ENCODE data around the gene ANKRD55. TPM values are rescaled to one million over a fixed set of nuclear protein-coding genes. Genes with fewer than 3 reads are reported as not detected.
"Not testable (repeated sequence)": the region's sequence is repeated elsewhere in the genome, so short reads cannot be mapped to it uniquely, and the experiment has no call there.

ANKRD55 gene
- total RNA-seq, 2 experiments from 2014 or later: not detected

DNA sequence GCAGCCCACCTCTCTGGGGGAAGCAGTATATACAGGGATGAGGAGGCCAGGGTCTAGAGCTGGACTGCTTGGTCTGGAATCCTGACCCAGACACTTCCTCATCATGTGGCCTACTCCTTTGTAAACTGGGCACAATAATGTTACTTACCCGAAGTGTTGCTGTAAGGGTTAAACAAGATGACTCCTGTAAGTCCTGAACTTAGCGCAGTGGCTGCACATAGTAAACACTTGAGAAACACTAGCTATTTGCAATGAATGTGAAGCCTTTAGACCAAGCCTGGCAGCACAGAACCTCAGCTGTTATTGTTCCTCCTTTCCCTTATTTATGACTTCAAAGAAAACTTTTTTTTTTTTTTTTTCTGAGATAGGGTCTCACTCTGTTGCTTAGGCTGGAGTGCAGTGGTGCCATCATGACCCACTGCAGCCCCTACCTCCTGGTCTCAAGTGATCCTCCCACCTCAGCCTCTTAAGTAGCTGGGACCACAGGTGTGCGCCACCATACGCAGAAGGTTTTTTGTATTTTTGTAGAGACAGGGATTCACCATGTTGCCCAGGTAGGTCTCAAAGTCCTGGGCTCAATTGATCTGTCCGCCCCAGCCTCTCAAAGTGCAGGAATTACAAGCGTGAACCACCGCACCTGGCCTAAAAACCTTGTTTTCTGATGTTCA lies 142.2 kb downstream of the ANKRD55 start:
- CTCF ChIA-PET: interaction anchor here (0.7 to 0.8 kb wide), 3 partner anchors 14 to 826 kb away, joined by 3 to 4 read pairs (median 3); no protein-coding TSS in a partner anchor
- POLR2A ChIA-PET: no interaction called here

DNA sequence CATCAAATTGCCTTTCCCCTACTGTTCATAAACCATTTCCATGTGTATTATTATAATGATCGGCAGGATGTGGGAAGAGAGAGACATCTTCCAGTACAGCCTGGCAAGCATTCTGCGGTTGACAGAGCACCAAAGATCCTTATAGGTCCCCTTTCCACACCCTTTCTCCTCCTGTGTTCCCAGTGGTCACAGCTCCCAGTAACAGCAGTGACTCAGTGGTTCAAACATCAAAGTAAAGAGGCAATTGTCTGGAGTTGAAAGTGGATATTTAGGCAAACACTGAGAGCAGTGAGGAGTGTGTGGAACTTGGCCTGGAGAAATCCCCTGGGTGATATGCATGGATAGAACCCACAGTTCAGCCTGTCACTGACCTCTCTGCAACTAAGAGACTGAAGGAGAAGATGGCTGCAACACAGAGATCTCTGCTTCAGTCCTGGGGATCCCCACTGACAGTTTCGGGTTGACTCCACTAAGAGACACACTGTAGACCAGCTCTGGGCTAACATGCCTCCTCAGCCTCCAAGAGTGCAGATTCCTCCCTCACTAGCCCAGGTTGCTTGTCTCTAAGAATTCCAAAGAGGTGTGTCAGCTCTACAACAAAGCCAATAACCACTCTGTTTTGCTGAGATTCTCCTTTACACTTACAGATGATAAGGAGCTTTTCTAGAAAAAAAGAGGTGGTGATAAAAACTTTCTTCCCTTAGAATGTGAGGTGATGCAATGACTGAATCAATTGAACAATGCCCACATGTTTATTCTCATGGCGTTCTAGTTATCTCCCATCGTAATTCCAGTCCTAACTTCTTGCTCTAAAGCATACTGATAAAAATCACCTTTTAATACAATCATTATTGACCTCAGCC lies 143.9 kb downstream of the ANKRD55 start:
- ChIA-PET POLR2A (no interaction called here), CTCF (no interaction called here)

DNA sequence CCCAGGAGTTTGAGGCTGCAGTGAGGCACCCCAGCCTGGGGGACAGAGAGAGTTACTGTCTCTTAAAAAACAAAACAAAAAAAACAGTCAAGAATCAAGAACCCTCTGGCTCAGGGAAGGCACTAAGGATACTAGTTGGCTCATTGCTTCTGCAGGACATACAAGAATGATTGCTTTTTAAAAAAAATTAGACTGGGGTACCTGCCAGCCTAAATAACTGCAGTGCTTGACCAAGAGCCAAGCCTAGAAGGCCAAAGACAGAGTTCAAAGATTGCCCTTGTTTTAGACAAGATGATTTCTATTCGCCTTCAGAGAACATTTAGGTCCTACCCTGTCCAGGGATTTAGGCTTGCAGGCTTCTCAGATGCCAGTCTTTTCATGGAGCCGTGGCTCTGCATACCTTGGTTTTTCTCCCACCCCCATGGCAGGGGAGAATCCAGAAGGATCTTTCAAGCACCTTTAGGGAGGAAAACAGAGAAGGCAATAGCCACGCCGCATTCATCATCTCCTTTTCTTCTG lies 144.6 kb downstream of the ANKRD55 start:
- ChIA-PET CTCF (no interaction called here), POLR2A (no interaction called here)

DNA sequence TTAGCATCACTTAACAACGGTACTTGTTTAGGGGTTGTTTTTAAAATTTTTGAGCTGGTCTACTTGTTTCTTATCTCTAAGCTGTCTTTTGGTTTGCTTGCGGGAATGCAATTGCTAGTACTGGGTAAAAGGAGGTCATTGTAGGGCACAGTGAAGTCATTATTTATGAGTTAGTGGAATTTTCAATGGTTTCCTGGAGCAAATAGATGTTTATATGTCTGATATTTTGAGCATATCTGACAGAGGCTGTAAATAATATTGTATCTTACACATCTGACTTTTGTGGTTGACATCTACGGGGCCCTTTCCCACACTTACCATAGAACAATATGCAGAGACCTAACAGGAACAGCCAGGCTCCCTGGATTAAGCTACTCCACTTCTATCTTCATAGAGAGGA lies 147.9 kb downstream of the ANKRD55 start:
- POLR2A ChIA-PET: no interaction called here
- CTCF ChIA-PET: no interaction called here

DNA sequence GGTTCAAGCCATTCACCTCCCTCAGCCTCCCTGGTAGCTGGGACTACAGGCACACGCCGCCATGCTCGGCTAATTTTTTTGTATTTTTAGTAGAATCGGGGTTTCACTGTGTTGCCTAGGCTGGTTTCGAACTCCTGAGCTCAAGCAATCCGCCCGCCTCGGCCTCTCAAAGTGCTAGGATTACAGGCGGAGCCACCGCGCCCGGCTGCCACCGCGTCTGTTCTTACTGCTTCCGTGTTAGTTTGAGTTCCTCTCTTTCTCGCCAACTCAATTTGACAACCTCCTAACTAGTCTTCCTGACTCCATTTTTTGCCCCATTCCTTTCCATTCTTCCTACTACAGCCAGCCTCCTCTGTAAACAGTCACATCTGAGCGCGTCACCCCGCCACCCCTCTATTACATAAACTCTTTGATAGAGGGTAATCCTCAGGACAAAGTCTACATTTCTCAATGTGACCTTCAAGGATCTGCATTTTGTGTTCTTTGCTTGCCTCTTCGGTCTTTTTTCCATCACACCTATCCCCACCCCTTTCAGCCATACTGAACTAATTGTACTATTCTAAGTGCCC lies 149.8 kb downstream of the ANKRD55 start:
- ChIA-PET CTCF (interaction anchor here (0.7 kb wide), 1 partner anchor 1055 kb away, joined by 4 read pairs; no protein-coding TSS in a partner anchor), POLR2A (no interaction called here)

DNA sequence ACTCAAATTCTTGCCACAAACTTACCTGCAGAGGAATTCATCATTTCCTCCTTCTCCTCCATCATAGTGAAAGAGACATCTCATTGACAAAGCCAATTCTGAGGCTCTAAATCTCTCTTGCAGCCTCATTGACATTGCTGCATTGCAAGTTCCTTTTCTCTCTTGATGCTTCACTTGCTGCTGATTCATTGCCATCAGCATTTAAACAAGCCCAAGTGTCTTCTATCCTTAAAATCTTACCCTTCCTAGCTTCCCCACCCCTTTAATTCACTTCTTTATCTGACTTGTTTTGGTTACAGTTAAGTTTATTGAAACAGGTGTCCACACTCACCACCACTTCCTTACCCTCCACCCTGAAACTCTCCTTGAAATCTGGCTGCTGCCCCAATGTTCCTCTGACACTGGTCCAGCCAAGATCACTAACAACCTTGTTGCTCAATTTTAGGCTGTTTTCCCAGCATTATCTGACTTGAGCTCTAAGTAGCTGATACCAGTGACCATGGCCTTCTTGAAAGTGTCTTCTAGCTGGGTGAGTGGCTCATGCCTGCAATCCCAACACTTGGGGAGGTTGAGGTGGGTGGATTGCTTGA lies 152.0 kb downstream of the ANKRD55 start:
- CTCF ChIA-PET: interaction anchor here (0.8 to 1.4 kb wide), 2 partner anchors 13 to 396 kb away, joined by 3 to 4 read pairs; no protein-coding TSS in a partner anchor
- POLR2A ChIA-PET: not testable (repeated sequence)

DNA sequence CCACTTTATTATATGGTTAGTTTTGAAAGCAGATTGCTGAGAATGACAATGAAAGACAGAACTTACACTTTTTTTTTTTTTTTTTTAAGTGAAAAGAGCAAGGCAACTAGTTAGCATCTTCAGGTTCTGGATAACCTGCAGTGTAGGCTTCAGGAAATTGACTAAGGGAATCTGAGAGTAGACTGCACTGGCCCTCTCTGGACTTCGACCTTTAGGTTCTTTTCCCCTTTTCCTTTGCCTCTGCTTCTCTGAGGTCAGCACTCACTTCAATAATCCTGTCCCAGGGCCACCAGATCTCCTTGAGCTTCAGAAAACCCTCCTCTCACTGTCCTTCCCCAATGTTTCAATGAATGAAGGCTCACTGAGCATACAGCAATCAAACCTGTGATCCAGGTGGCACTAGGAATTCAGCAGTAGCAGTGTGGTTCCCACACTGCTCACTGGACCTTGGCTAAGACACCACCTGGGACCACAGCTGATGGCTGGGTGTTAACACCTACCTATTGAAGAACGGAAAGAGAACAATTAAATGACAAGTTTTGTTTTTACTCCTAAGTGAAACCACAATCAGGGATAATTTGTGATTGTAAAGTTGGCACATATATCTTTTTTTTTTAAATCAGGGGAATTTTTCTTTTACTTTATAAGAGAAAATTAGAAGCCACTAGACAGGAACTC lies 152.6 kb downstream of the ANKRD55 start:
- ChIA-PET CTCF (interaction anchor here (0.7 to 1.4 kb wide), 3 partner anchors 14 to 395 kb away, joined by 3 to 4 read pairs (median 3); no protein-coding TSS in a partner anchor), POLR2A (no interaction called here)

DNA sequence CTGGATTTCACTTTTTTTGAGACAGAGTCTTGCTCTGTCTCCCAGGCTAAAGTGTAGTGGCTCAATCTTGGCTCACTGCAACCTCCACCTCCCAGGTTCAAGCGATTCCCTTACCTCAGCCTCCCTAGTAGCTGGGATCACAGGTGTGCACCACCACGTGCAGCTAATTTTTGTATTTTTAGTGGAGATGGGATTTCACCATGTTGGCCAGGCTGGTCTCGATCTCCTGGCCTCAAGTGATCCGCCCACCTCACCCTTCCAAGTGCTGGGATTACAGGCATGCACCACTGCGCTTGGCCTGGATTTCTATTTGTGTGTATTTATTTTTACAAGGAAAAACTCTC lies 154.0 kb downstream of the ANKRD55 start:
- CTCF ChIA-PET, POLR2A ChIA-PET: not testable (repeated sequence)

DNA sequence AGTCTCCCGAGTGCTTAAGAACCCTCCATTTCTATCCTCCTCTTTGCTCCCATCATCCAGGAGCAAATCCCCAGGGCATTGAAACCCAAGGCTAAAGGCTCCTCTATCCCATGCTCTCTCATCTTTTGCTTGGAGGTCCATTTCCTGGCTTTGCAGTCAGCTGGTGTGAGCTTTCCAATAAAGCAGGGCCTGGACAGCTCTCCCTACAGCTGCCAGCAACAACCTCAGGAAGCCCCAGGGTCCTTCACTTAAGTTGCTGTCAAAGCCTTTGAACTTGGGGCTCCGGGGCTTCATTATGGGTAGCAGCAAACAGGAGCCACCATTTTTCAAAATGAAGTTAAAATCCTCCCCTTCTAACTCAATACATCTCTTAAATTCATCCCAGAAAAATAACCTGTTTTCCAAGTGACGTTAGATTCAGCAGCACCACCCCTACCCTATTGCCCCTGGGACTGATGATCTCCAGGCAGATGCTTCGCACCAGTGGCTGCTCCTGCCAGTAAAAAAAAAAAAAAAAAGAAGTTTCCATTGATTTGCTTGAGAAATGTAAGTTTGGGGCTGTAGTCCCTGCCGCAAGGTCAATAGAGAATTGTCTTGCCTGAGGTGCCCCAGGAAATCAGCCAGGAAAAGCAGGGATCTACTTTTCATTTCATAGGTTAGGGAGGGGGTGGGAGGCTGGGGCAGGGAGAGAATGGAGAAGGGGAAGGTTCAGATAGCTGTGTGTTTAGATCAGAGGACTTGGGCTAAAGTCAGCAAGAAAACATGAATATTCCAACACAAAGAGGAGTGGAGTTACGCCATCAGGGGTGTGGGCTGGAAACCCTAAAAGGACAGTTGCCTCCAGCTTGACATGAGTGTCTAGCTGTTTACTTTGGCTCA lies 154.6 kb downstream of the ANKRD55 start:
- ChIA-PET POLR2A (no interaction called here), CTCF (no interaction called here)

DNA sequence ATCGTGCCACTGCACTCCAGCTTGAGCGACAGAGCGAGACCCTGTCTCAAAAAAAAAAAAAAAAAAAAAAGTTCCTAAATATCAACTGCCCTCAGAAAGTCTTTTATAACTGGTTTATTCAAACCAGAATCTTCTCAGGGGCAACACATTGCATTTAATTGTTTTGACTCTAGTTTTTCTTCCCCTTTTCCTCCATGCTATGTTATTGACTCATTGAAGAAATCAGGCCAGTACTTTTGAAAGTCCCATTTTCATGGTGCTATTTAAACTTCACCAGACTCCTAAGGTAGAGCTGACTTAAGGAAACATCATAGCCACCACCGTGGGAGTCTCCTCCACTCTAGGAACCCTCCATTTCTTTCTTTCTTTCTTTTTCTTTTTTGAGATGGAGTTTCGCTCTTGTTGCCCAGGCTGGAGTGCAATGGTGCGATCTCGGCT lies 155.3 kb downstream of the ANKRD55 start:
- CTCF ChIA-PET: no interaction called here

DNA sequence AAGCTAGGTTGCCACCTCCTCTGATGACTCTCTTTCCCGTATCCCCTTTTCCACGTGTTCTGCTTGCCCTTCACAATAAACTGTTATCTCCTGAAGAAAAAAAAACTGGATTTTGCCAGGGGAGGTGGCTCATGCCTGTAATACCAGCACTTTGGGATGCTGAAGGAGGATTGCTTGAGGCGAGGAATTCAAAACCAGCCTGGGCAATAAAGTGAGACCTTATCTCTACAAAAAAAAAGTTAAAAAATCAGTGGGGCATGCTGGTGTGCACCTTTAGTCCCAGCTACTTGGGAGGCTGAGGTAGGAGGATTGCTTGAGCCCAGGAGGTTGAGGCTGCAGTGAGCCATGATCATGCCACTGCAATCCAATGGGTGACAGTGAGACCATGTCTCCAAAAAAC lies 156.6 kb downstream of the ANKRD55 start:
- POLR2A ChIA-PET: no interaction called here
- CTCF ChIA-PET: no interaction called here

More for the DNA sequence above, 155.3 kb downstream of the ANKRD55 start:
- POLR2A ChIA-PET: no interaction called here

DNA sequence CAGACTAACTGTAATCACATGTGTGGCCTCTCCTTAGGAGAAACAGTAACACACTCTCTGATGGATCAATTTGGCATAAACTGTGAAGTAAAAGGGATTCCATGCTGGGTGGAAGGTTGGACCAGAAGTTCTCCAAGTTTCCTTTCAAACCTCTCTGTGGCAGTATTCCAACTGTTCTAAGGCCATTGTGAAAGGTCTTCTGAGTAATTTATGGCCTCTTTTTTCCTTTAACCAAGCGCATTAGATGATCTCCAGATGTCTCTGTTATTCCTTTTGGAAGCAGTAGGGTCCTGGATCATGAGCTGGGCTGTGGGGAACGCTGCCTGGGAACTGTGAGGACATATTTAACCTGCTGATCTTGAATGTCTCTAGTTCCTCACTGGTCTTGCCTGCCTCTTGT lies 157.8 kb downstream of the ANKRD55 start:
- ChIA-PET POLR2A (no interaction called here), CTCF (no interaction called here)

DNA sequence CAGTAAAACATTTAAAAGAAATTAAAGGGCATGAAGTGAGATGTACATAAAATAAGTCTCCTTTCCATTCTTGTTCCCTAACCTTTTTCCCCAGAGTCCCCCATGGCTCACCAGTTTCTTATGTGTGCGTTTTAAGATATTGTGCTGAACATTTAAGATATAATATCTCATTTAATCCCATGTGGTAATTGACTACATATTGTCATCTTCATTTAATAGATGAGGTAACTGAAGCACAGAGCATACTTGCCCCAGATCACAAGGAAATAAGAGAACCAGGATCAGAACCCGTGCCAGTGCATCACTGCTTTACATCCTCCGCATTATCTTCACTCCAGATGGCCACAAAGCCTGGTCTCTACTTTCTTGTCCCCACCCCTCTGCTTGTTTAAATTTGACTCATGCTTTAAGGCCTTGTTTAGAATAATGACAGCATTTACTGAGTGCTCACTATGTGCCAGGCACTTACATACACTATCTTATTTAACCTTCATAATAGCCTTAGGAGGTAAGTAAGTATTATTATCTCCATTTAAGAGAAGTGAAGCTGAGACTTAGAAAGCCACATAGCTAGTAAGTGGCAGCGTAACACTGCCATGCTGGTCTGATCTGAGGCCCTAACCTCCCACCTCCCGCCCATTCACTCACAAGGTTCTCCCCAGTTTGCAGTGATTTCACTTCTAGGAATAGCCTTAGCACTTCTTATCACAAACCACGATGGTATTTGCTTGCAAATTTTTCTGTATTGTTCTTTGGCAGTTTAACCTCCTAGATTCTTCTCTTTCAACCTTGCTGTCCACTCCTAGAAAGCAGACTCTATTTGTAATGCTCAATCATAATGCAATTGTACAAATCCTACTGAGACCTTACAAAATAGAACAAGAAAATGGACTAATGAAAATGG lies 160.0 kb downstream of the ANKRD55 start:
- CTCF ChIA-PET: interaction anchor here (0.7 to 1.0 kb wide), 2 partner anchors 21 to 1501 kb away, joined by 3 read pairs; no protein-coding TSS in a partner anchor
- POLR2A ChIA-PET: no interaction called here

DNA sequence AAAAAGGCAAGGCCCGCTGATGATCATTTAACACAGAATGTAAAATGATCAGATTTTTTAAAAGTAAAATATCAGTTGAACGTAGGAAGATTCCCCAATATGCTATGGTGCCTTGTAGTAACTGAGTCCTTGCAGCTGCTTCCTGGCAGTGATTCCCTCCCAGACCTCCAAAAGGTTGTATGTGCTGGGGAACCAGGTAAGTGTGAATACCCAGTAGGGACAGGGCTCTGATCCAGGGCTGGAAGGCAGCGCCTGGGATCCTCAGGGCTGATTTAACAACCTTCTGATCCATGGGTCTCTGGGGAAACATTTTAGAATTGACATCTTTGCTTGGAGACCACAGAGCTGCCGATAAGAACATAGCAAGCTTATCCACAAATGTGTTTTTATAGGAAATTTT lies 161.7 kb downstream of the ANKRD55 start:
- ChIA-PET CTCF (interaction anchor here (0.7 to 1.4 kb wide), 2 partner anchors 10 to 130 kb away, joined by 3 to 4 read pairs; no protein-coding TSS in a partner anchor), POLR2A (no interaction called here)

DNA sequence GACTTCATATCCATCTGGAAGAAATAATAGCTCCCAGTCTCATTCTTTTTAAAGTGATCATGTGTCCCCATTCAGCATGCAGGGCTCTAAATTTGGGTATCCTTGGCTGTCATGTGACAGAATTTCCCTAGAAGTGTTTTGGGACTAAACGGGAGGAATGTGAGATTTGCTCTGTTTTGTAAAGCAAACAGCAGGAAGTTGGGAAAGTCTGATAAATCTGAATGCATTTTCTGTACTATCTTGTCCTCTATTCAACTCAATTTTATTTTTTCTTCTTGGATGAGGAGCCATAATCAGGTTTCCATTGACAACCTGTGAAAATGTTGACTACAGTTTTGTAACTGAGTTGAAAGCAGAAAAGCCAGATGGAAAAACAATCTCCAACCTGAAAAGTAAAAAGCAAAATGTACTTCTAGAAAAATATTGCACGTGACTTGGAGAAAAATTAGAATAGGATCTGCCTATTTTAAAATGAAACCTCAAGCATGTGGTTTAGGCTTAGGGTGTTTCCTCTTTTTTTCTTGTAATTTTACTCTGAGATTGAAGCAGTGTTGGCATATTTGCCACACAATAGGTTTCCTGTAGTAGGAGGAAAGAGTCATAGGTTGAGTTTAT lies 162.2 kb downstream of the ANKRD55 start:
- ChIA-PET CTCF (interaction anchor here (1.4 kb wide), 1 partner anchor 9 kb away, joined by 3 read pairs; no protein-coding TSS in a partner anchor), POLR2A (no interaction called here)

DNA sequence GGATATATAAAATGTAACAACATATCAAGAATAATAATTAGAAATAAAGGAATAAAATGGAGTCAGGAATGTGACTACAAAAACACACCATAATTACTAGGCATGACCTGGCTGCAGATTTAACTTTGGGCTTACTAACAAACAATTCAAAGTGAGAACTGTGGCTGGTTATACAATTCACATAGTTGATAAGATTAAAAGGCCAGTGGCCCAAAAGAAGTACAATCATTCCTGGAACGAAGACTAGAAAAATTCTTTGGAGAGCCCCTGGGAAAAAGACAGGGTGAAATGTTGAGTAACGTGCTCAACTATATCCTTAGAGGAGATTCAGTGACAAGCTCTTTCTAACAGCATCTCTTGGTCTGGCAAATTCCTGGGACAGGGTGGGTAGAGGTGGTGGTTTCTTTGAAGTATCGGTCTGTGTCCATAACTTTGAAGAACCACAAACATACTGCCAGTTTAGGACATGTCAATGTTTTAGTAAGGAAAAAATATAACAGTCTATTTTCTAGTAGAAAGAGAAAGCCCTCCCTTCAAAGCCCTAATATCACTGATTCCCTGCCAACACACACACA lies 163.4 kb downstream of the ANKRD55 start:
- CTCF ChIA-PET: no interaction called here
- POLR2A ChIA-PET: no interaction called here

All from activated CD8-positive, alpha-beta memory T cell treated with anti-CD3 and anti-CD28 coated beads for 36 hours (primary cell).